Prostate gland (tissue), 2 donors: Measurements from ENCODE around the gene EPHB2. TPM values are rescaled to one million over a fixed set of nuclear protein-coding genes. Genes with fewer than 3 reads are reported as not detected.

Source experiments
- DNase-seq: peaks from one replicate; pipeline ENCODE4 v3.0.0-alpha.2; 2019; ENCODE audit warnings: low spot score
- H3K27ac ChIP-seq, 2 donors: fragments of 200-600 bp; sonication (generic); 2 replicates each; pipeline ENCODE4 v1.5.1; 2017 to 2019
- H3K27me3 ChIP-seq: fragments of 200-600 bp; sonication (generic); replicated peaks from 2 replicates; pipeline ENCODE4 v1.5.1; 2019; ENCODE audit not compliant: insufficient read depth
- H3K36me3 ChIP-seq, 2 donors: fragments of 200-600 bp; sonication (generic); 1 replicate in 1 of 2; 2 replicates in 1 of 2; pipeline versions ENCODE4 v1.5.1 to v1.8.1; 2017 to 2019
- H3K4me1 ChIP-seq: fragments of 200-600 bp; sonication (generic); replicated peaks from 2 replicates; pipeline ENCODE4 v1.5.1; 2019
- H3K4me3 ChIP-seq, 2 donors: fragments of 200-600 bp; sonication (generic); 2 replicates each; pipeline ENCODE4 v1.5.1; 2017 to 2019
- H3K9me3 ChIP-seq: fragments of 200-600 bp; sonication (generic); 2 replicates; pipeline ENCODE4 v1.5.1; 2017
- CTCF ChIP-seq, 4 experiments: fragments of 200-600 bp in 2 of 4; fragments of 450-650 bp in 2 of 4; sonication (generic) in 2 of 4; IDR thresholded peaks; 1 replicate in 3 of 4; 2 replicates in 1 of 4; pipeline ENCODE4 v1.5.1; 2016 to 2019; ENCODE audit warnings: antibody characterized with exemption in 4 of 4, mild to moderate bottlenecking in 2 of 4, moderate library complexity in 2 of 4
- POLR2A ChIP-seq: fragments of 450-650 bp; IDR thresholded peaks from one replicate; pipeline ENCODE4 v1.6.1; 2016; ENCODE audit warnings: antibody characterized with exemption, mild to moderate bottlenecking
- POLR2AphosphoS5 ChIP-seq: sonication (generic); formaldehyde crosslinking; IDR thresholded peaks from one replicate; pipeline ENCODE4 v1.6.1; 2017; ENCODE audit warnings: antibody characterized with exemption
- WGBS: methylation state at CpG from one replicate; pipeline ENCODE4 v1.1.5; 2018; 5-methylcytosine and 5-hydroxymethylcytosine counted together
- intact Hi-C: fragments of 100-400 bp; cut with DNase I; formaldehyde crosslinking; loops from one replicate; pipeline ENCODE4 v1.14.2; 2022
- total RNA-seq, 2 donors: library from RNA; depleted of rRNA; stranded (reverse); fragments of >200 nt; gene quantifications; one replicate each; pipeline ENCODE4 v1.1.0, GENCODE V29; 2016

EPHB2 gene
- total RNA-seq, 2 donors from 2014 or later = 6.4 to 7.4 TPM

GRCh38 chr1:22780696-22781095 is 70.1 kb downstream of the EPHB2 start:
- intact Hi-C loops = no loop called here
- Histone ChIP-seq H3K36me3 (no peaks in the 10 kb centered on the region), H3K4me3 (no peak overlapping the region), H3K4me1 (peaks cover 2% of the 10 kb centered on the region), H3K27ac (no peak overlapping the region), H3K27me3 (no peaks in the 10 kb centered on the region), H3K9me3 (no peaks in the 10 kb centered on the region)
- 89% methylated on average over 14 of the region's 14 CpGs for WGBS
- no peak for TF ChIP-seq POLR2AphosphoS5
- TF ChIP-seq POLR2A = no peak
- TF ChIP-seq CTCF (IDR thresholded peaks at IDR 0.05) = no peak
- DNase-seq = no peak

GRCh38 chr1:22781483-22781882 is 70.8 kb downstream of the EPHB2 start:
- H3K4me3 ChIP-seq = no peak overlapping the region
- H3K4me1 ChIP-seq = peaks cover 2% of the 10 kb centered on the region
- DNase-seq = no peak
- no peaks in the 10 kb centered on the region for H3K36me3 ChIP-seq
- H3K27ac ChIP-seq = no peak overlapping the region
- H3K27me3 ChIP-seq = no peaks in the 10 kb centered on the region
- WGBS = 97% methylated on average over 4 of the region's 4 CpGs
- TF ChIP-seq POLR2AphosphoS5 (no peak), POLR2A (no peak), CTCF (IDR thresholded peaks at IDR 0.05) (no peak)
- no peaks in the 10 kb centered on the region for H3K9me3 ChIP-seq
- intact Hi-C loops = no loop called here

GRCh38 chr1:22782406-22782805 is 71.8 kb downstream of the EPHB2 start:
- DNase-seq = no peak
- Histone ChIP-seq H3K27me3 (no peaks in the 10 kb centered on the region), H3K9me3 (no peaks in the 10 kb centered on the region), H3K27ac (no peak overlapping the region), H3K36me3 (no peaks in the 10 kb centered on the region), H3K4me1 (peaks cover 2% of the 10 kb centered on the region), H3K4me3 (no peak overlapping the region)
- intact Hi-C loops = no loop called here
- WGBS = over 99% methylated on average over 8 of the region's 8 CpGs
- TF ChIP-seq POLR2AphosphoS5 (no peak), POLR2A (no peak), CTCF (IDR thresholded peaks at IDR 0.05) (no peak)

- H3K4me3 ChIP-seq = no peak overlapping the region
- H3K36me3 ChIP-seq = no peaks in the 10 kb centered on the region
- no peaks in the 10 kb centered on the region for H3K27me3 ChIP-seq
- intact Hi-C loops = no loop called here
- TF ChIP-seq POLR2AphosphoS5 (no peak), POLR2A (no peak), CTCF (IDR thresholded peaks at IDR 0.05) (no peak)
- no peaks in the 10 kb centered on the region for H3K9me3 ChIP-seq
- H3K27ac ChIP-seq = no peak overlapping the region
- WGBS = 97% methylated on average over 19 of the region's 19 CpGs
- no peak for DNase-seq
- H3K4me1 ChIP-seq = no peaks in the 10 kb centered on the region
These were observed 73.7 kb downstream of the EPHB2 start for GRCh38 chr1:22784317-22784716.

GRCh38 chr1:22784737-22785136 is 74.1 kb downstream of the EPHB2 start:
- 96% methylated on average over 27 of the region's 27 CpGs for WGBS
- no peaks in the 10 kb centered on the region for H3K9me3 ChIP-seq
- no peaks in the 10 kb centered on the region for H3K27me3 ChIP-seq
- no peaks in the 10 kb centered on the region for H3K36me3 ChIP-seq
- H3K4me1 ChIP-seq = no peaks in the 10 kb centered on the region
- intact Hi-C loops = no loop called here
- H3K4me3 ChIP-seq = no peak overlapping the region
- H3K27ac ChIP-seq = no peak overlapping the region
- no peak for DNase-seq
- no peak for TF ChIP-seq POLR2AphosphoS5
- no peak for TF ChIP-seq CTCF (IDR thresholded peaks at IDR 0.05)
- no peak for TF ChIP-seq POLR2A
